GM15510 (cell line): ENCODE data around the gene FOSL2.

ENCODE experiments used
- POLR2A ChIP-seq: IDR thresholded peaks from 3 replicates; pipeline ENCODE4 v1.6.1; 2011; ENCODE audit warnings: borderline replicate concordance; ENCODE audit not compliant: insufficient read length; ENCODE audit errors: extremely low read depth

FOSL2 gene

GRCh38 chr2:28449488-28450395 lies 57.1 kb downstream of the FOSL2 start:
- no peak for TF ChIP-seq POLR2A

GRCh38 chr2:28450901-28451565 lies 58.4 kb downstream of the FOSL2 start:
- TF ChIP-seq POLR2A: no peak

- no peak for TF ChIP-seq POLR2A
These were observed 59.3 kb downstream of the FOSL2 start for GRCh38 chr2:28451793-28452533.

GRCh38 chr2:28452534-28453081 lies 60.0 kb downstream of the FOSL2 start:
- TF ChIP-seq POLR2A: no peak

- no peak for TF ChIP-seq POLR2A
These were observed 60.7 kb downstream of the FOSL2 start for GRCh38 chr2:28453396-28453795.

GRCh38 chr2:28454016-28454930 lies 61.6 kb downstream of the FOSL2 start:
- no peak for TF ChIP-seq POLR2A

- TF ChIP-seq POLR2A: no peak
These were observed 64.6 kb downstream of the FOSL2 start for GRCh38 chr2:28457237-28457636.

GRCh38 chr2:28461056-28461455 lies 68.4 kb downstream of the FOSL2 start:
- TF ChIP-seq POLR2A: no peak

- TF ChIP-seq POLR2A: no peak
These were observed 69.5 kb downstream of the FOSL2 start for GRCh38 chr2:28462122-28462521.

GRCh38 chr2:28463211-28463816 lies 70.7 kb downstream of the FOSL2 start:
- no peak for TF ChIP-seq POLR2A

- TF ChIP-seq POLR2A: no peak
These were observed 71.2 kb downstream of the FOSL2 start for GRCh38 chr2:28463893-28464292.

- TF ChIP-seq POLR2A: no peak
These were observed 72.7 kb downstream of the FOSL2 start for GRCh38 chr2:28465148-28465885.
